GM18508 (cell line): ENCODE data around the gene INSRR.

Experiments used
- ATAC-seq: cut with Tn5 transposase; IDR thresholded peaks from one replicate; pipeline ENCODE4 v1.9.1; 2021; ENCODE audit warnings: moderate number of reproducible peaks; ENCODE audit not compliant: insufficient read depth, unreplicated experiment

Gene INSRR

GRCh38 chr1:156876281-156876680 lies 17.4 kb upstream of the INSRR start:
- ATAC-seq: no peak

- no peak for ATAC-seq
These were observed 16.4 kb upstream of the INSRR start for GRCh38 chr1:156875341-156875615.

- ATAC-seq: no peak
These were observed 15.8 kb upstream of the INSRR start for GRCh38 chr1:156874572-156875340.

GRCh38 chr1:156874142-156874541 lies 15.2 kb upstream of the INSRR start:
- no peak for ATAC-seq

GRCh38 chr1:156873659-156874058 lies 14.7 kb upstream of the INSRR start:
- no peak for ATAC-seq

- no peak for ATAC-seq
These were observed 10.5 kb upstream of the INSRR start for GRCh38 chr1:156869455-156869854.

GRCh38 chr1:156868341-156868740 lies 9.4 kb upstream of the INSRR start:
- ATAC-seq: no peak

GRCh38 chr1:156866249-156866909 lies 7.5 kb upstream of the INSRR start:
- ATAC-seq: no peak

- ATAC-seq: no peak
These were observed 6.9 kb upstream of the INSRR start for GRCh38 chr1:156865865-156866248.

GRCh38 chr1:156865258-156865657 lies 6.3 kb upstream of the INSRR start:
- ATAC-seq: no peak

- no peak for ATAC-seq
These were observed 5.9 kb upstream of the INSRR start for GRCh38 chr1:156864796-156865195.

- ATAC-seq: no peak
These were observed 4.7 kb upstream of the INSRR start for GRCh38 chr1:156863631-156864030.

- ATAC-seq: no peak
These were observed 4.2 kb upstream of the INSRR start for GRCh38 chr1:156862997-156863599.

- ATAC-seq: no peak
These were observed 3.7 kb upstream of the INSRR start for GRCh38 chr1:156862584-156862983.

- ATAC-seq: no peak
These were observed 1.9 kb upstream of the INSRR start, which contains the start of gene NTRK1 for GRCh38 chr1:156860628-156861423. TSS of gene NTRK1 (plus strand) at chr1:156860865. CDS start at chr1:156860935, 70 bp downstream.

GRCh38 chr1:156860113-156860627 lies 1.3 kb upstream of the INSRR start:
- no peak for ATAC-seq

GRCh38 chr1:156859523-156860112 lies 701 bp upstream of the INSRR start:
- ATAC-seq: no peak

GRCh38 chr1:156858555-156858956 lies 361 bp downstream of the INSRR start:
- no peak for ATAC-seq

GRCh38 chr1:156857532-156857931 lies 1.4 kb downstream of the INSRR start:
- ATAC-seq: no peak

- no peak for ATAC-seq
These were observed 2.6 kb downstream of the INSRR start for GRCh38 chr1:156856282-156856785.
